Right atrium auricular region (tissue), 2 donors: ENCODE measurements around the gene FAM222A. TPM values are rescaled to one million over a fixed set of nuclear protein-coding genes. Genes with fewer than 3 reads are reported as not detected.

Source experiments
- DNase-seq: peaks from one replicate; pipeline ENCODE4 v3.0.0-alpha.2; 2019; ENCODE audit warnings: low spot score
- H3K27ac ChIP-seq, 2 donors: fragments of 200-600 bp; sonication (generic); 1 replicate in 1 of 2; 2 replicates in 1 of 2; pipeline ENCODE4 v1.5.1; 2016 to 2019
- H3K27me3 ChIP-seq, 2 donors: fragments of 200-600 bp; sonication (generic); one replicate each; pipeline versions ENCODE4 v1.5.1 to v1.6.0; 2017 to 2019
- H3K36me3 ChIP-seq: fragments of 200-600 bp; sonication (generic); one replicate; pipeline ENCODE4 v1.5.1; 2016
- H3K4me1 ChIP-seq, 2 donors: fragments of 200-600 bp; sonication (generic); one replicate each; pipeline versions ENCODE4 v1.5.1 to v1.6.0; 2017 to 2019
- H3K4me3 ChIP-seq, 2 donors: fragments of 200-600 bp; sonication (generic); 1 replicate in 1 of 2; 2 replicates in 1 of 2; pipeline ENCODE4 v1.5.1; 2017 to 2019; ENCODE audit warnings: mild to moderate bottlenecking in 1 of 2, moderate library complexity in 1 of 2
- H3K9me3 ChIP-seq, 2 donors: fragments of 200-600 bp; sonication (generic); one replicate each; pipeline ENCODE4 v1.5.1; 2019
- total RNA-seq, 2 donors: library from RNA; depleted of rRNA; stranded (reverse); fragments of >200 nt; gene quantifications; one replicate each; pipeline ENCODE4 v1.1.0, GENCODE V29; 2016
- TF ChIP-seq, protein P1 (sequence below), 2 donors: fragments of 200-600 bp; sonication (generic); IDR thresholded peaks; one replicate each; pipeline ENCODE4 v1.5.1; 2019; ENCODE audit warnings: antibody characterized with exemption in 2 of 2

FAM222A gene
- total RNA-seq, 2 donors from 2014 or later: 23.6 to 32.4 TPM

DNA sequence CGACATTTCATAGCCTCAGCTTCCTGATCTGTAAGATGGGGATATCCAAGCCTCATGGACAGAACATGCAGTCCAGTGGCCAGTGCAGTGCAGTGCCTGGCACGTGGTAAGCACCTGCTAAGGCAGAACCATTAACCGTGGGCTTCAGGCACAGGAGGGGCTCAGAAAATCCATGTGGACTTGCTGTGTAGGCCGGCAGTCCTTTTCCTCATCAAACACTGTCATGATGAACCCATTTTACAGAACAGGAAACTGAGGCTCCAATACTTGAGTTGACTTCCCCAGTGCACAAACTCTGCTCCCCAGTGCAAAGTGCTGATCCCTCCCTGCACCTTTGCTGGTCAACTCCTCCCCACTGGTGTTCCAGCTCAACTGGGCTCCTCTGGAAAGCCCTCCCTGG is 101.6 kb downstream of the FAM222A start:
- DNase-seq: no peak
- Histone ChIP-seq H3K9me3 (no peaks in the 10 kb centered on the region), H3K4me1 (no peaks in the 10 kb centered on the region), H3K27ac (no peak overlapping the region), H3K36me3 (no peaks in the 10 kb centered on the region), H3K27me3 (no peaks in the 10 kb centered on the region), H3K4me3 (no peak overlapping the region)
- TF ChIP-seq, protein P1, sequence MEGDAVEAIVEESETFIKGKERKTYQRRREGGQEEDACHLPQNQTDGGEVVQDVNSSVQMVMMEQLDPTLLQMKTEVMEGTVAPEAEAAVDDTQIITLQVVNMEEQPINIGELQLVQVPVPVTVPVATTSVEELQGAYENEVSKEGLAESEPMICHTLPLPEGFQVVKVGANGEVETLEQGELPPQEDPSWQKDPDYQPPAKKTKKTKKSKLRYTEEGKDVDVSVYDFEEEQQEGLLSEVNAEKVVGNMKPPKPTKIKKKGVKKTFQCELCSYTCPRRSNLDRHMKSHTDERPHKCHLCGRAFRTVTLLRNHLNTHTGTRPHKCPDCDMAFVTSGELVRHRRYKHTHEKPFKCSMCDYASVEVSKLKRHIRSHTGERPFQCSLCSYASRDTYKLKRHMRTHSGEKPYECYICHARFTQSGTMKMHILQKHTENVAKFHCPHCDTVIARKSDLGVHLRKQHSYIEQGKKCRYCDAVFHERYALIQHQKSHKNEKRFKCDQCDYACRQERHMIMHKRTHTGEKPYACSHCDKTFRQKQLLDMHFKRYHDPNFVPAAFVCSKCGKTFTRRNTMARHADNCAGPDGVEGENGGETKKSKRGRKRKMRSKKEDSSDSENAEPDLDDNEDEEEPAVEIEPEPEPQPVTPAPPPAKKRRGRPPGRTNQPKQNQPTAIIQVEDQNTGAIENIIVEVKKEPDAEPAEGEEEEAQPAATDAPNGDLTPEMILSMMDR (IDR thresholded peaks at IDR 0.05): no peak

- Histone ChIP-seq H3K36me3 (no peaks in the 10 kb centered on the region), H3K27ac (no peak overlapping the region), H3K4me3 (no peak overlapping the region), H3K4me1 (no peaks in the 10 kb centered on the region), H3K9me3 (no peaks in the 10 kb centered on the region), H3K27me3 (no peaks in the 10 kb centered on the region)
- no peak for DNase-seq
- TF ChIP-seq, protein P1 (IDR thresholded peaks at IDR 0.05): no peak
Measured at GRCh38 chr12:109815757-109816617, 102.4 kb downstream of the FAM222A start.

- H3K4me1 ChIP-seq: no peaks in the 10 kb centered on the region
- no peaks in the 10 kb centered on the region for H3K36me3 ChIP-seq
- H3K27me3 ChIP-seq: no peaks in the 10 kb centered on the region
- no peak overlapping the region for H3K27ac ChIP-seq
- no peak overlapping the region for H3K4me3 ChIP-seq
- TF ChIP-seq, protein P1 (IDR thresholded peaks at IDR 0.05): no peak
- no peak for DNase-seq
- no peaks in the 10 kb centered on the region for H3K9me3 ChIP-seq
Measured at GRCh38 chr12:109816870-109817269, 103.2 kb downstream of the FAM222A start.

DNA sequence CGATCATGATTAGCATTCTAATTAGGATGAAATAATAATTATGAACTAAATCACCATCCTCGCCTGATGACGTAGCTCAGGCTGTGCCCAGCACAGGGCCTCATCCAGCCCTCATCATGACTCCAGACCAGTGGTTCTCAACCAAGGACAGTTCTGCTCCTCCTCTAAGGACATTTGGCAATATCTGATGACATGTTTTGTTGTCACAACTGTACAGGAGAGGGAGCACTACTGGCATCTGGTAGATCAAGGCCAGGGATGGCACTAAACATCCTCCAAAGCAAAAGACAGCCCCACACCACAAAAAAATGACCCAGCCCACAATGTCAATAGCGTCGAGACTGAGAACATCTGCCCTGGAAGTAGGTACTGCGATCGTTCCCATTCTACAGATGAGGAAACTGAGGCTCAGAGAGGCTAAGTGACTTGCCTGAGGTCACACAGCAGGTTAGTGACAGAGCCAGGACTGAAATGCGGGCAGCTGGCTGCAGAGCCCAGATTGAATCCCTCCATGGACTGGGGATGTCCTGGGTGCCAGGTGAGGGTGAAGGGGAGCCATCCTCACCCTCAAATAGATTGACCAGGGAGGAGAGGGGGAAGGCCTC is 104.1 kb downstream of the FAM222A start:
- Histone ChIP-seq H3K27me3 (no peaks in the 10 kb centered on the region), H3K4me1 (peaks cover 0 to 3% of the 10 kb centered on the region in 2 donors), H3K4me3 (no peak overlapping the region), H3K9me3 (no peaks in the 10 kb centered on the region), H3K27ac (no peak overlapping the region), H3K36me3 (no peaks in the 10 kb centered on the region)
- TF ChIP-seq, protein P1 (IDR thresholded peaks at IDR 0.05): no peak
- no peak for DNase-seq

- Histone ChIP-seq H3K4me3 (no peak overlapping the region), H3K4me1 (peaks cover 0 to 8% of the 10 kb centered on the region in 2 donors), H3K9me3 (no peaks in the 10 kb centered on the region), H3K36me3 (no peaks in the 10 kb centered on the region), H3K27me3 (no peaks in the 10 kb centered on the region), H3K27ac (no peak overlapping the region)
- TF ChIP-seq, protein P1 (IDR thresholded peaks at IDR 0.05): no peak
- DNase-seq: no peak
Measured at GRCh38 chr12:109818253-109818652, 104.6 kb downstream of the FAM222A start.
